ENCODE measurements around the gene SAPCD2.
A peak's percentile ranks its signal among the peaks of the same experiment; 100 is the strongest.

The SAPCD2 gene

GRCh38 chr9:137080260-137081122 is 10.1 kb upstream of the SAPCD2 start:
- no peak for DNase-seq (ENCODE audit: low spot score)

- DNase-seq (ENCODE audit: low spot score) = no peak
Observed at GRCh38 chr9:137079401-137079787, 9.0 kb upstream of the SAPCD2 start.

GRCh38 chr9:137078701-137079400 is 8.5 kb upstream of the SAPCD2 start:
- DNase-seq (ENCODE audit: low spot score) = no peak

- DNase-seq (ENCODE audit: low spot score) = peak; percentile 38
Observed at GRCh38 chr9:137077758-137078693, 7.7 kb upstream of the SAPCD2 start.

- peak; percentile 51 for DNase-seq (ENCODE audit: low spot score)
Observed at GRCh38 chr9:137077010-137077747, 6.8 kb upstream of the SAPCD2 start, which contains the start of gene UAP1L1. Gene UAP1L1 (plus strand): TSS chr9:137077517. CDS start chr9:137077533, 16 bp downstream.

- DNase-seq (ENCODE audit: low spot score) = no peak
Observed at GRCh38 chr9:137076636-137077009, 6.3 kb upstream of the SAPCD2 start.

- DNase-seq (ENCODE audit: low spot score) = no peak
Observed at GRCh38 chr9:137075275-137075775, 5.0 kb upstream of the SAPCD2 start.

- no peak for DNase-seq (ENCODE audit: low spot score)
Observed at GRCh38 chr9:137074657-137075274, 4.4 kb upstream of the SAPCD2 start.

- DNase-seq (ENCODE audit: low spot score) = no peak
Observed at GRCh38 chr9:137073992-137074399, 3.6 kb upstream of the SAPCD2 start.

- DNase-seq (ENCODE audit: low spot score) = no peak
Observed at GRCh38 chr9:137071282-137071681, 925 bp upstream of the SAPCD2 start.

GRCh38 chr9:137070906-137071275 is 534 bp upstream of the SAPCD2 start:
- DNase-seq (ENCODE audit: low spot score) = no peak

- no peak for DNase-seq (ENCODE audit: low spot score)
Observed at GRCh38 chr9:137069508-137070091, 757 bp downstream of the SAPCD2 start.

GRCh38 chr9:137068539-137069507 is 1.5 kb downstream of the SAPCD2 start:
- no peak for DNase-seq (ENCODE audit: low spot score)

- DNase-seq (ENCODE audit: low spot score) = peak; percentile 91
Observed at GRCh38 chr9:137067860-137068538, 2.4 kb downstream of the SAPCD2 start.

GRCh38 chr9:137066096-137066861 is 4.1 kb downstream of the SAPCD2 start:
- DNase-seq (ENCODE audit: low spot score) = no peak

GRCh38 chr9:137065336-137065967 is 4.9 kb downstream of the SAPCD2 start:
- DNase-seq (ENCODE audit: low spot score) = no peak

GRCh38 chr9:137064880-137065164 is 5.5 kb downstream of the SAPCD2 start:
- DNase-seq (ENCODE audit: low spot score) = no peak
